OCI-LY3 (cell line): ENCODE results near the gene APBB2.

Source experiments
- H2AFZ ChIP-seq: fragments of 200-600, 300-600 bp; shearing (Covaris generic); 2 replicates; pipeline ENCODE4 v1.6.0; 2014; ENCODE audit warnings: antibody characterized with exemption, low read depth, low read length
- H3K27ac ChIP-seq: fragments of 200-600, 300-600 bp; sonication (generic); 2 replicates; pipeline ENCODE4 v1.5.1; 2014; ENCODE audit warnings: mild to moderate bottlenecking, low read length, moderate library complexity, mixed read lengths
- H3K27me3 ChIP-seq: fragments of 200-600, 300-600 bp; sonication (generic); 2 replicates; pipeline ENCODE4 v1.6.1; 2014; ENCODE audit warnings: low read depth, low read length, mixed read lengths
- H3K36me3 ChIP-seq: fragments of 200-600, 300-600 bp; sonication (generic); replicated peaks from 2 replicates; pipeline ENCODE3; 2014; ENCODE audit warnings: low read depth, low read length, mixed read lengths
- H3K4me1 ChIP-seq: fragments of 300-600, 200-600 bp; sonication (generic); 2 replicates; pipeline ENCODE4 v1.6.1; 2014; ENCODE audit warnings: low read length, mixed read lengths
- H3K4me2 ChIP-seq: fragments of 200-600, 300-600 bp; sonication (generic); 2 replicates; pipeline ENCODE4 v1.6.1; 2014; ENCODE audit warnings: low read length, mixed read lengths
- H3K4me3 ChIP-seq: fragments of 300-600, 200-600 bp; sonication (generic); 2 replicates; pipeline ENCODE4 v1.5.1; 2014; ENCODE audit warnings: antibody characterized with exemption, mild to moderate bottlenecking, low read length, moderate library complexity
- H3K79me2 ChIP-seq: fragments of 300-600, 200-600 bp; shearing (Covaris generic); 2 replicates; pipeline ENCODE4 v1.6.1; 2014; ENCODE audit warnings: mild to moderate bottlenecking, low read length, mixed read lengths
- H3K9ac ChIP-seq: fragments of 300-600, 200-600 bp; shearing (Covaris generic); 2 replicates; pipeline ENCODE4 v1.6.0; 2014; ENCODE audit warnings: mild to moderate bottlenecking, low read length, moderate library complexity
- H3K9me3 ChIP-seq: fragments of 200-600, 300-600 bp; shearing (Covaris generic); 2 replicates; pipeline ENCODE4 v1.6.1; 2014; ENCODE audit warnings: low read length, mixed read lengths; ENCODE audit not compliant: insufficient read depth
- H4K20me1 ChIP-seq: fragments of 200-600, 300-600 bp; sonication (generic); 2 replicates; pipeline ENCODE4 v1.6.1; 2016; ENCODE audit warnings: low read length, mixed read lengths; ENCODE audit not compliant: insufficient read depth
- EZH2phosphoT487 ChIP-seq: fragments of 200-600 bp; shearing (Covaris generic); IDR thresholded peaks from 2 replicates; pipeline ENCODE4 v1.6.1; 2018; ENCODE audit warnings: antibody characterized with exemption, mixed run types, low read depth
- TF ChIP-seq, protein P1 (sequence below): fragments of 200-600, 300-600 bp; sonication (generic); IDR thresholded peaks from 2 replicates; pipeline ENCODE4 v1.5.1; 2014; ENCODE audit warnings: antibody characterized with exemption, low read length, low read depth

APBB2 gene

DNA sequence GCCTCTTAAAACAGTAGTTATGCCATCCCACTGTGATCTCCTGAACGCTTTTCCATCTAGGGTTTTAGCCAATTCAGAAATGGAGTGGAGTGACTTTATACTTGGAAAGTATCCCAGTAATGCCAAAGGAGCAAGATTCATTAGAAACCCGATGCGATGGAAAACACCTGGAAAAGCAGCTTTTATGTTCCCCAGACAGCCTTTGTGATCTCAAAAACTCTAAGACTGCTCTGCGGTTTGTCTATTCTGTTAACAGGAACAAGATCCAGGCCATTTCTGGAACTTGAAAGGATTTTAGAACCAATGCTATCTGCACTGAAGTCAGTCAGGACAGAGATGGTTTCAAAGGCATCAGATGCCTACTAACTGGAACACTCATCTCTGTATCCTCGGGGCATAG lies 145.1 kb downstream of the APBB2 start:
- H3K27ac ChIP-seq, result no peak overlapping the region
- H3K9ac ChIP-seq, result no peak overlapping the region
- TF ChIP-seq, protein P1, sequence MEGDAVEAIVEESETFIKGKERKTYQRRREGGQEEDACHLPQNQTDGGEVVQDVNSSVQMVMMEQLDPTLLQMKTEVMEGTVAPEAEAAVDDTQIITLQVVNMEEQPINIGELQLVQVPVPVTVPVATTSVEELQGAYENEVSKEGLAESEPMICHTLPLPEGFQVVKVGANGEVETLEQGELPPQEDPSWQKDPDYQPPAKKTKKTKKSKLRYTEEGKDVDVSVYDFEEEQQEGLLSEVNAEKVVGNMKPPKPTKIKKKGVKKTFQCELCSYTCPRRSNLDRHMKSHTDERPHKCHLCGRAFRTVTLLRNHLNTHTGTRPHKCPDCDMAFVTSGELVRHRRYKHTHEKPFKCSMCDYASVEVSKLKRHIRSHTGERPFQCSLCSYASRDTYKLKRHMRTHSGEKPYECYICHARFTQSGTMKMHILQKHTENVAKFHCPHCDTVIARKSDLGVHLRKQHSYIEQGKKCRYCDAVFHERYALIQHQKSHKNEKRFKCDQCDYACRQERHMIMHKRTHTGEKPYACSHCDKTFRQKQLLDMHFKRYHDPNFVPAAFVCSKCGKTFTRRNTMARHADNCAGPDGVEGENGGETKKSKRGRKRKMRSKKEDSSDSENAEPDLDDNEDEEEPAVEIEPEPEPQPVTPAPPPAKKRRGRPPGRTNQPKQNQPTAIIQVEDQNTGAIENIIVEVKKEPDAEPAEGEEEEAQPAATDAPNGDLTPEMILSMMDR, result no peak
- TF ChIP-seq EZH2phosphoT487, result no peak
- H3K9me3 ChIP-seq, result no peaks in the 10 kb centered on the region
- no peaks in the 10 kb centered on the region for H3K36me3 ChIP-seq
- H2AFZ ChIP-seq, result no peak overlapping the region
- no peaks in the 10 kb centered on the region for H3K4me1 ChIP-seq
- no peaks in the 10 kb centered on the region for H3K79me2 ChIP-seq
- H3K4me2 ChIP-seq, result no peak overlapping the region
- H3K4me3 ChIP-seq, result no peak overlapping the region
- no peaks in the 10 kb centered on the region for H4K20me1 ChIP-seq
- H3K27me3 ChIP-seq, result no peaks in the 10 kb centered on the region

DNA sequence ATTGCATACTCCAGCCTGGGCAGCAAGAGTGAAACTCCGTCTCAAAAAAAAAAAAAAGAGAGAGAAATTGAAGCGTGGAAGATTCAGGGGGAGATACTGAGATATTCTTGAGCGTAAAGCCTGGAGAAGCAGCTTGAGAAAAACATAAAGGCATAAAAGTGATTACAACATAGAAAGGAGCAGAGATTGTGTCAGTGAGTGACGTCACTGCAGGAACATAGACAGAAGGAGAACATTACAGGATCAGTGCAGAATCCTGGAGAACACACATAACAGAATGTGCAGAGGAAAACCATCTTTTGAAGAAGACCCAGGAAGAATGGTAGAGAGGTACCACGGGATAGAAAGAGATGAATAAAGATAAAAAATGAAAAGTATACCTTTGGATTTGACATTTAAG lies 147.0 kb downstream of the APBB2 start:
- no peaks in the 10 kb centered on the region for H3K9me3 ChIP-seq
- H3K4me3 ChIP-seq, result no peak overlapping the region
- H3K27ac ChIP-seq, result no peak overlapping the region
- no peak overlapping the region for H3K4me2 ChIP-seq
- H3K9ac ChIP-seq, result no peak overlapping the region
- no peaks in the 10 kb centered on the region for H4K20me1 ChIP-seq
- no peaks in the 10 kb centered on the region for H3K27me3 ChIP-seq
- no peak overlapping the region for H2AFZ ChIP-seq
- H3K4me1 ChIP-seq, result no peaks in the 10 kb centered on the region
- H3K36me3 ChIP-seq, result no peaks in the 10 kb centered on the region
- TF ChIP-seq, protein P1, result no peak
- no peak for TF ChIP-seq EZH2phosphoT487
- no peaks in the 10 kb centered on the region for H3K79me2 ChIP-seq

DNA sequence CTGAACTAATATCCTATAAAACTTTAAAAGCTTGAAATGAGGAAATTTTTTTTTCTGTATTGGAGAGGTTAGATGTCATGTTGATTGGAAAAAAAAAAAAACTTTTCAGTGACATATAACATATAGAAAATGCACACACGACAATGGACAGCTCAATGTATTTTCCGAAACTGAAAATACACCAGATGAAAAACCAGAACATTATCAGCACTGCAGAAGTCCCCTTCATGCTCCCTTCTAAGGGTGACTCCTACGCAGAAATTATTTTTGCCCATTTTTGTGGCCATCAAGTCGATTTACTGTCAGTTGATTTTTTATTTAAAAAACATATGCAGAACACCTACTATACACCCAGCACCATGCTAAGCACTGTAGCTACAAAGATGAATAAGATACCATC lies 148.3 kb downstream of the APBB2 start:
- Histone ChIP-seq H3K4me2 (no peak overlapping the region), H3K4me3 (no peak overlapping the region), H3K9me3 (no peaks in the 10 kb centered on the region), H3K27ac (no peak overlapping the region), H3K79me2 (no peaks in the 10 kb centered on the region), H4K20me1 (no peaks in the 10 kb centered on the region), H3K36me3 (no peaks in the 10 kb centered on the region), H3K27me3 (no peaks in the 10 kb centered on the region), H2AFZ (no peak overlapping the region), H3K4me1 (no peaks in the 10 kb centered on the region), H3K9ac (no peak overlapping the region)
- no peak for TF ChIP-seq EZH2phosphoT487
- TF ChIP-seq, protein P1, result no peak

DNA sequence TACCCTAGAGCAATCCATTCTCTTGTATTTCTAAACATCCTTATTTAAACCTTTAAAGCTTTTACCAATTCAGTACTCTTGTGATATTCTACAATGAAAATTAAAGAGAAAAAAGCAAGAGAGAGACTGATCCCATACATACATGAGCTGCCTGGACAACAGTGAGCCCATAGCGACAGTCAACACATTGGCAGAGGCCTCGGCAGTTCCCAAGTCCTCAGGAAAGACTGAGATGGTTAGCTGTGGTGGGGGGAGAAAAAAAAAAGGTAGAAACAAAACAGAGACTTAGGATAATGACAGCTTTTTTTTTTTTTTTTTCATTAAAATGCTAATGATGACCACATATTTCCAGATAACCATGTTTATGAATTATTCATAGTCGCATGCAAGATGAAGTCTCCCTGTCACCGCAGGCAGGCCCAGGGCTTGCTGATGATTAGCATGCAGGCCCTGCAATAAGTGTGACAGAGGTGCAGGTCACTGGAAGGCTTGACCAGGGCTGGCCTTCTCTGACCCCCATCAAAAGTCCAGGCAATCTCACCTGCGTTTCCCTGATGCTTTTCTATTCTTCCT lies 148.8 kb downstream of the APBB2 start:
- Histone ChIP-seq H3K4me1 (no peaks in the 10 kb centered on the region), H3K36me3 (no peaks in the 10 kb centered on the region), H4K20me1 (no peaks in the 10 kb centered on the region), H3K4me2 (no peak overlapping the region), H3K4me3 (no peak overlapping the region), H3K27ac (no peak overlapping the region), H3K9ac (no peak overlapping the region), H3K9me3 (no peaks in the 10 kb centered on the region), H3K79me2 (no peaks in the 10 kb centered on the region), H3K27me3 (no peaks in the 10 kb centered on the region), H2AFZ (no peak overlapping the region)
- TF ChIP-seq, protein P1, result no peak
- no peak for TF ChIP-seq EZH2phosphoT487
